ENCODE measurements around the gene RAB40B. TPM values are rescaled to one million over a fixed set of nuclear protein-coding genes. Genes with fewer than 3 reads are reported as not detected.

Gene RAB40B
- total RNA-seq, 6 experiments from 2014 or later = 3.7 to 12.5 (median 9.3) TPM

GRCh38 chr17:82631544-82631943, 67.0 kb downstream of the RAB40B start:
- DNase-seq = no peak
- 95% methylated on average over 5 of the region's 6 CpGs for WGBS (ENCODE audit: insufficient coverage, low coverage, low lambda C conversion rate, missing lambda C conversion rate)
- Histone ChIP-seq H3K27ac (no peak overlapping the region), H3K36me3 (peaks cover 0 to 24% (median 7%) of the 10 kb centered on the region in 4 donors), H3K4me3 (no peak overlapping the region), H3K27me3 (no peaks in the 10 kb centered on the region), H3K9me3 (no peaks in the 10 kb centered on the region), H3K4me1 (no peaks in the 10 kb centered on the region)
- no peak for TF ChIP-seq POLR2A (IDR thresholded peaks at IDR 0.05)
- no peak for ATAC-seq
- intact Hi-C loops (cut with DNase I) = no loop called here

- H3K27ac ChIP-seq = no peak overlapping the region
- intact Hi-C loops (cut with DNase I) = no loop called here
- no peak overlapping the region for H3K4me3 ChIP-seq
- ATAC-seq (no peak), DNase-seq (no peak)
- no peak for TF ChIP-seq CTCF (IDR thresholded peaks at IDR 0.05)
- no peak for TF ChIP-seq POLR2A (IDR thresholded peaks at IDR 0.05)
- WGBS (ENCODE audit: insufficient coverage, low coverage, low lambda C conversion rate, missing lambda C conversion rate) = 87% methylated on average over 11 of the region's 12 CpGs
- peaks cover 0 to 34% (median 10%) of the 10 kb centered on the region in 4 donors for H3K36me3 ChIP-seq
- H3K27me3 ChIP-seq = no peaks in the 10 kb centered on the region
- H3K9me3 ChIP-seq = no peaks in the 10 kb centered on the region
- H3K4me1 ChIP-seq = no peaks in the 10 kb centered on the region
These were observed 68.3 kb downstream of the RAB40B start for GRCh38 chr17:82630212-82630611.

GRCh38 chr17:82629748-82630147, 68.8 kb downstream of the RAB40B start:
- H3K9me3 ChIP-seq = no peaks in the 10 kb centered on the region
- intact Hi-C loops (cut with DNase I) = no loop called here
- DNase-seq (no peak), ATAC-seq (no peak)
- H3K36me3 ChIP-seq = peaks cover 0 to 39% (median 15%) of the 10 kb centered on the region in 4 donors
- no peaks in the 10 kb centered on the region for H3K27me3 ChIP-seq
- 83% methylated on average over 6 of the region's 8 CpGs for WGBS (ENCODE audit: insufficient coverage, low coverage, low lambda C conversion rate, missing lambda C conversion rate)
- no peak overlapping the region for H3K4me3 ChIP-seq
- TF ChIP-seq CTCF (IDR thresholded peaks at IDR 0.05) (no peak), POLR2A (IDR thresholded peaks at IDR 0.05) (no peak)
- H3K27ac ChIP-seq = no peak overlapping the region
- no peaks in the 10 kb centered on the region for H3K4me1 ChIP-seq

- H3K4me1 ChIP-seq = no peaks in the 10 kb centered on the region
- no peaks in the 10 kb centered on the region for H3K9me3 ChIP-seq
- ATAC-seq (peak in 2 of 4 donors; percentile 19 to 42), DNase-seq (no peak)
- no peak overlapping the region for H3K27ac ChIP-seq
- WGBS (ENCODE audit: insufficient coverage, low coverage, low lambda C conversion rate, missing lambda C conversion rate) = 83% methylated on average over 16 of the region's 21 CpGs
- peaks cover 0 to 55% (median 14%) of the 10 kb centered on the region in 4 donors for H3K36me3 ChIP-seq
- TF ChIP-seq CTCF (IDR thresholded peaks at IDR 0.05) = no peak
- TF ChIP-seq POLR2A (IDR thresholded peaks at IDR 0.05) = no peak
- intact Hi-C loops (cut with DNase I) = no loop called here
- no peaks in the 10 kb centered on the region for H3K27me3 ChIP-seq
- no peak overlapping the region for H3K4me3 ChIP-seq
These were observed 71.1 kb downstream of the RAB40B start for GRCh38 chr17:82627405-82627804.

- 73% methylated on average over 15 of the region's 15 CpGs for WGBS (ENCODE audit: insufficient coverage, low coverage, low lambda C conversion rate, missing lambda C conversion rate)
- Histone ChIP-seq H3K36me3 (peaks cover 0 to 84% (median 15%) of the 10 kb centered on the region in 4 donors), H3K27me3 (no peaks in the 10 kb centered on the region), H3K4me1 (no peaks in the 10 kb centered on the region), H3K9me3 (no peaks in the 10 kb centered on the region), H3K4me3 (no peak overlapping the region), H3K27ac (no peak overlapping the region)
- DNase-seq (no peak), ATAC-seq (no peak)
- intact Hi-C loops (cut with DNase I) = no loop called here
- no peak for TF ChIP-seq CTCF (IDR thresholded peaks at IDR 0.05)
- no peak for TF ChIP-seq POLR2A (IDR thresholded peaks at IDR 0.05)
These were observed 74.8 kb downstream of the RAB40B start for GRCh38 chr17:82623707-82624106.

Measured in right lobe of liver (tissue), 6 donors.